Endothelial cell of umbilical vein (primary cell): ENCODE data around the gene MST1. TPM values are rescaled to one million over a fixed set of nuclear protein-coding genes. Genes with fewer than 3 reads are reported as not detected.

Experiments used
- BruUV-seq: library from RNA; stranded (reverse); fragments of 400-500 nt; replicated peaks from 2 replicates; lab custom pipeline; 2021; lab: Mats Ljungman, UMichigan
- CTCF ChIA-PET: fragments of 300-600, 350-600 bp; sonication (Branson Sonifier 250); formaldehyde crosslinking; loops from one replicate; lab custom pipeline; 2021; ENCODE audit warnings: antibody characterized with exemption, inconsistent platforms; lab: Charles Lee
- POLR2A ChIA-PET: fragments of 300-600, 350-600 bp; sonication (Branson Sonifier 250); formaldehyde crosslinking; loops from one replicate; lab custom pipeline; 2021; ENCODE audit warnings: antibody characterized with exemption, inconsistent platforms; lab: Charles Lee
- DNase-seq: peaks from one replicate; pipeline ENCODE4 v3.0.0-alpha.2; 2011; ENCODE audit warnings: low read depth, low spot score
- FAIRE-seq: peaks from 2 replicates; lab custom pipeline; 2011; peaks lifted over from hg19 to GRCh38; lab: Jason Lieb, UNC
- H2AFZ ChIP-seq: 2 replicates; pipeline ENCODE4 v1.6.0; 2012; ENCODE audit warnings: low read depth, low read length, control low read depth, inconsistent platforms
- H3K27ac ChIP-seq: 2 replicates; pipeline ENCODE4 v1.5.1; 2011; ENCODE audit warnings: low read depth, mild to moderate bottlenecking, control low read depth, low read length, moderate library complexity; ENCODE audit not compliant: insufficient read depth
- H3K27me3 ChIP-seq, 2 experiments: 2 replicates each; pipeline versions ENCODE4 v1.6.0 to v1.6.1; 2011; ENCODE audit warnings: low read length in 2 of 2, mixed read lengths in 1 of 2; ENCODE audit not compliant: control insufficient read depth in 2 of 2, insufficient read depth in 2 of 2
- H3K36me3 ChIP-seq, 2 experiments: 2 replicates in 1 of 2; 3 replicates in 1 of 2; pipeline ENCODE4 v1.5.1; 2011; ENCODE audit warnings: low read length in 2 of 2, mild to moderate bottlenecking in 1 of 2, moderate library complexity in 1 of 2; ENCODE audit not compliant: control insufficient read depth in 2 of 2, insufficient read depth in 2 of 2; ENCODE audit errors: extremely low read depth in 1 of 2
- H3K4me1 ChIP-seq: 3 replicates; pipeline ENCODE4 v1.5.1; 2011; ENCODE audit warnings: mild to moderate bottlenecking, low read length; ENCODE audit not compliant: control insufficient read depth, insufficient read depth; ENCODE audit errors: extremely low read depth
- H3K4me2 ChIP-seq: 2 replicates; pipeline ENCODE4 v1.6.1; 2011; ENCODE audit warnings: low read length, control low read depth, mixed read lengths; ENCODE audit not compliant: insufficient read depth
- H3K4me3 ChIP-seq, 3 experiments: fragments of 200-600 bp in 1 of 3; sonication (generic), shearing (Covaris generic) in 1 of 3; replicated peaks in 1 of 3; 2 replicates each; pipeline ENCODE4 v1.5.1; 2011 to 2016; ENCODE audit warnings: control low read depth in 3 of 3, low read length in 3 of 3, mild to moderate bottlenecking in 2 of 3, inconsistent platforms in 1 of 3, low read depth in 1 of 3, moderate library complexity in 1 of 3; ENCODE audit not compliant: insufficient read depth in 1 of 3
- H3K79me2 ChIP-seq: 2 replicates; pipeline ENCODE4 v1.6.0; 2012; ENCODE audit warnings: low read length, inconsistent platforms; ENCODE audit not compliant: control insufficient read depth, insufficient read depth
- H3K9ac ChIP-seq: replicated peaks from 2 replicates; pipeline ENCODE3; 2011; ENCODE audit warnings: low read length, control low read depth; ENCODE audit not compliant: insufficient read depth; ENCODE audit errors: extremely low read depth
- H3K9me1 ChIP-seq: replicated peaks from 3 replicates; pipeline ENCODE4 v1.6.0; 2011; ENCODE audit warnings: mild to moderate bottlenecking, low read length; ENCODE audit not compliant: control insufficient read depth, insufficient read depth; ENCODE audit errors: extremely low read depth
- H3K9me3 ChIP-seq: replicated peaks from 2 replicates; pipeline ENCODE4 v1.5.1; 2012; ENCODE audit warnings: low read length, inconsistent platforms; ENCODE audit not compliant: control insufficient read depth, insufficient read depth
- H4K20me1 ChIP-seq: replicated peaks from 2 replicates; pipeline ENCODE3; 2011; ENCODE audit warnings: mild to moderate bottlenecking, low read length; ENCODE audit not compliant: control insufficient read depth, insufficient read depth; ENCODE audit errors: extremely low read depth
- CTCF ChIP-seq, 2 donors: IDR thresholded peaks; 1 replicate in 1 of 2; 2 replicates in 1 of 2; pipeline ENCODE4 v1.5.1; 2011; ENCODE audit warnings: low read length in 2 of 2, mild to moderate bottlenecking in 2 of 2, moderate library complexity in 2 of 2, control low read depth in 1 of 2, inconsistent platforms in 1 of 2, low read depth in 1 of 2; ENCODE audit not compliant: insufficient read depth in 1 of 2; ENCODE audit errors: extremely low read depth in 1 of 2
- EZH2 ChIP-seq: IDR thresholded peaks from 2 replicates; pipeline ENCODE4 v1.6.1; 2012; ENCODE audit warnings: borderline replicate concordance, low read depth, mild to moderate bottlenecking, moderate library complexity, low read length, inconsistent platforms; ENCODE audit not compliant: severe bottlenecking
- FOS ChIP-seq: IDR thresholded peaks from 2 replicates; pipeline ENCODE4 v1.6.1; 2011; ENCODE audit warnings: mild to moderate bottlenecking, low read length, moderate library complexity, borderline replicate concordance; ENCODE audit not compliant: insufficient read depth
- GATA2 ChIP-seq: IDR thresholded peaks from 2 replicates; pipeline ENCODE4 v1.7.0; 2011; ENCODE audit warnings: low read depth, mild to moderate bottlenecking, moderate library complexity, mixed read lengths, low read length; ENCODE audit not compliant: insufficient read length, insufficient read depth
- JUN ChIP-seq: IDR thresholded peaks from 2 replicates; pipeline ENCODE4 v1.6.1; 2011; ENCODE audit warnings: borderline replicate concordance, low read depth; ENCODE audit not compliant: insufficient read length, insufficient read depth
- MAX ChIP-seq: IDR thresholded peaks from 2 replicates; pipeline ENCODE4 v1.6.1; 2011; ENCODE audit not compliant: insufficient read depth, insufficient read length
- MYC ChIP-seq: IDR thresholded peaks from one replicate; pipeline ENCODE4 v1.6.1; 2011; ENCODE audit warnings: mild to moderate bottlenecking, low read depth, low read length
- POLR2A ChIP-seq: IDR thresholded peaks from 2 replicates; pipeline ENCODE4 v1.6.1; 2012; ENCODE audit warnings: low read depth, mild to moderate bottlenecking, control low read depth, low read length
- POLR2AphosphoS5 ChIP-seq: IDR thresholded peaks from 2 replicates; pipeline ENCODE4 v1.6.1; 2012; ENCODE audit warnings: low read depth, mild to moderate bottlenecking, control low read depth, low read length, moderate library complexity; ENCODE audit not compliant: insufficient read depth
- dilution Hi-C: fragments of 300-500 bp; cut with MboI; formaldehyde crosslinking; loops from one replicate; pipeline ENCODE4 v1.15.0; 2019; ENCODE audit warnings: low sequenced_read_pairs; ENCODE audit not compliant: extremely low pct_ligation_motif_present
- intact Hi-C: fragments of 100-400 bp; cut with micrococcal nuclease; formaldehyde crosslinking; loops from one replicate; pipeline ENCODE4 v1.10.0; 2022
- polyA plus RNA-seq, 4 experiments: library from polyadenylated mRNA; depleted of rRNA in 3 of 4; stranded (reverse) in 3 of 4; unstranded in 1 of 4; fragments of >200 nt; gene quantifications; 2 replicates each; pipeline versions ENCODE4 v1.2.1 to v1.2.3, GENCODE V29; 2011 to 2012; ENCODE audit warnings: missing spikeins in 1 of 4
- total RNA-seq: library from RNA; stranded (reverse); gene quantifications from 2 replicates; pipeline ENCODE4 v1.2.3, GENCODE V29; 2021

MST1 gene
- total and polyA plus RNA-seq, 2 donors (not counting 3 experiments of a cell fraction or from before 2014, with no cell fraction given): 6.1 to 17.5 TPM

GRCh38 chr3:49668861-49669260 is 20.4 kb downstream of the MST1 start:
- H3K9ac ChIP-seq: no peak overlapping the region
- intact Hi-C loops (no loop called here), dilution Hi-C loops (no loop called here)
- ChIA-PET CTCF (interaction anchor here (0.9 to 5.4 kb wide), 2 partner anchors 122 to 130 kb away, joined by 3 to 293 read pairs; no protein-coding TSS in a partner anchor), POLR2A (no interaction called here)
- BruUV-seq: no TSS peak
- no peak overlapping the region for H3K4me3 ChIP-seq
- H3K27me3 ChIP-seq: peaks cover 0 to 1% of the 10 kb centered on the region in 2 experiments
- no peaks in the 10 kb centered on the region for H3K9me1 ChIP-seq
- H3K36me3 ChIP-seq: no peaks in the 10 kb centered on the region
- no peak overlapping the region for H3K4me2 ChIP-seq
- peaks cover 3% of the 10 kb centered on the region for H3K79me2 ChIP-seq
- no peak overlapping the region for H3K27ac ChIP-seq
- no peaks in the 10 kb centered on the region for H4K20me1 ChIP-seq
- FAIRE-seq: no peak
- no peaks in the 10 kb centered on the region for H3K9me3 ChIP-seq
- H2AFZ ChIP-seq: no peak overlapping the region
- TF ChIP-seq MAX: no peak
- no peak for TF ChIP-seq EZH2
- TF ChIP-seq GATA2: no peak
- TF ChIP-seq CTCF (IDR thresholded peaks at IDR 0.05; ENCODE audit: extremely low read depth in 1 of 2, insufficient read depth in 1 of 2, low read depth in 1 of 2, low read length in 2 of 2): no peak
- TF ChIP-seq POLR2A: no peak
- TF ChIP-seq POLR2AphosphoS5: no peak
- no peak for TF ChIP-seq FOS
- TF ChIP-seq JUN: no peak
- TF ChIP-seq MYC: no peak
- peaks cover 4% of the 10 kb centered on the region for H3K4me1 ChIP-seq
- no peak for DNase-seq
